CD14-positive monocyte (primary cell): Measurements from ENCODE around the gene TMEM170A. TPM values are rescaled to one million over a fixed set of nuclear protein-coding genes. Genes with fewer than 3 reads are reported as not detected.
A peak's percentile ranks its signal among the peaks of the same experiment; 100 is the strongest.

Source experiments
- DNase-seq, 3 donors: peaks; one replicate each; pipeline ENCODE4 v3.0.0-alpha.2; 2011 to 2022
- H2AFZ ChIP-seq: 2 replicates; pipeline ENCODE4 v1.6.0; 2012; ENCODE audit warnings: mild to moderate bottlenecking, low read depth, low read length, inconsistent platforms; ENCODE audit not compliant: insufficient read depth, poor library complexity, severe bottlenecking
- H3K27ac ChIP-seq, 2 donors: 1 replicate in 1 of 2; 2 replicates in 1 of 2; pipeline ENCODE4 v1.5.1; 2012 to 2013; ENCODE audit warnings: low read length in 2 of 2, control low read depth in 1 of 2, inconsistent platforms in 1 of 2, low read depth in 1 of 2, mild to moderate bottlenecking in 1 of 2
- H3K27me3 ChIP-seq, 2 donors: one replicate each; pipeline versions ENCODE4 v1.6.0 to v1.6.1; 2011 to 2013; ENCODE audit warnings: low read length in 2 of 2; ENCODE audit not compliant: control insufficient read depth in 2 of 2, insufficient read depth in 2 of 2
- H3K36me3 ChIP-seq, 2 donors: replicated peaks in 1 of 2; 1 replicate in 1 of 2; 2 replicates in 1 of 2; pipeline versions ENCODE4 v1.5.1 to v1.6.1; 2012 to 2013; ENCODE audit warnings: low read length in 2 of 2, control low read depth in 1 of 2, inconsistent platforms in 1 of 2, mild to moderate bottlenecking in 1 of 2; ENCODE audit not compliant: insufficient read depth in 2 of 2, control insufficient read depth in 1 of 2
- H3K4me1 ChIP-seq, 2 donors: 1 replicate in 1 of 2; 2 replicates in 1 of 2; pipeline versions ENCODE4 v1.5.1 to v1.6.1; 2012 to 2013; ENCODE audit warnings: low read length in 2 of 2, control low read depth in 1 of 2, inconsistent platforms in 1 of 2, mild to moderate bottlenecking in 1 of 2, moderate library complexity in 1 of 2; ENCODE audit not compliant: insufficient read depth in 2 of 2, control insufficient read depth in 1 of 2
- H3K4me2 ChIP-seq: replicated peaks from 2 replicates; pipeline ENCODE3; 2012; ENCODE audit warnings: low read length, moderate library complexity, mild to moderate bottlenecking; ENCODE audit not compliant: poor library complexity, severe bottlenecking; ENCODE audit errors: extremely low read depth
- H3K4me3 ChIP-seq, 3 experiments: fragments of 200-600 bp in 1 of 3; sonication (generic) in 1 of 3; replicated peaks in 1 of 3; 1 replicate in 2 of 3; 2 replicates in 1 of 3; pipeline ENCODE4 v1.5.1; 2011 to 2013; ENCODE audit warnings: low read length in 3 of 3, mild to moderate bottlenecking in 3 of 3, control low read depth in 2 of 3, low read depth in 2 of 3, inconsistent platforms in 1 of 3, moderate library complexity in 1 of 3
- H3K79me2 ChIP-seq: 2 replicates; pipeline ENCODE4 v1.6.0; 2012; ENCODE audit warnings: mild to moderate bottlenecking, control low read depth, inconsistent platforms, low read length, moderate library complexity; ENCODE audit not compliant: insufficient read depth
- H3K9ac ChIP-seq: 2 replicates; pipeline ENCODE4 v1.6.0; 2017; ENCODE audit warnings: low read length, mild to moderate bottlenecking; ENCODE audit not compliant: insufficient read depth, poor library complexity, severe bottlenecking
- H3K9me3 ChIP-seq, 2 donors: replicated peaks in 1 of 2; 1 replicate in 1 of 2; 2 replicates in 1 of 2; pipeline versions ENCODE4 v1.5.1 to v1.6.1; 2012 to 2013; ENCODE audit warnings: low read length in 2 of 2, control low read depth in 1 of 2; ENCODE audit not compliant: control insufficient read depth in 1 of 2, insufficient read depth in 1 of 2
- H4K20me1 ChIP-seq: 2 replicates; pipeline ENCODE4 v1.6.0; 2012; ENCODE audit warnings: mild to moderate bottlenecking, low read length, control low read depth, moderate library complexity; ENCODE audit not compliant: insufficient read depth
- H3K27ac Mint-ChIP-seq, 7 donors: one replicate each; pipeline ENCODE4 v1.8.0; 2020; ENCODE audit warnings: mild to moderate bottlenecking in 7 of 7, mixed read lengths in 7 of 7, moderate library complexity in 6 of 7, inconsistent platforms in 2 of 7
- H3K27me3 Mint-ChIP-seq, 3 donors: one replicate each; pipeline ENCODE4 v1.8.0; 2021 to 2022; ENCODE audit warnings: low read depth in 3 of 3, mild to moderate bottlenecking in 3 of 3, mixed read lengths in 3 of 3, moderate library complexity in 3 of 3, inconsistent platforms in 1 of 3
- H3K36me3 Mint-ChIP-seq, 2 donors: one replicate each; pipeline ENCODE4 v1.8.0; 2020; ENCODE audit warnings: mixed read lengths in 2 of 2, inconsistent platforms in 1 of 2, mild to moderate bottlenecking in 1 of 2
- H3K4me1 Mint-ChIP-seq: one replicate; pipeline ENCODE4 v1.8.0; 2020; ENCODE audit warnings: mild to moderate bottlenecking, mixed read lengths
- H3K4me3 Mint-ChIP-seq, 2 donors: one replicate each; pipeline ENCODE4 v1.8.0; 2020; ENCODE audit warnings: mild to moderate bottlenecking in 2 of 2, mixed read lengths in 2 of 2, moderate library complexity in 1 of 2
- H3K9me3 Mint-ChIP-seq, 7 donors: one replicate each; pipeline ENCODE4 v1.8.0; 2020 to 2022; ENCODE audit warnings: mixed read lengths in 7 of 7, mild to moderate bottlenecking in 6 of 7, moderate library complexity in 6 of 7, inconsistent platforms in 2 of 7
- WGBS: methylation state at CpG from one replicate; pipeline ENCODE4 v1.1.5; 2013; ENCODE audit warnings: missing lambda C conversion rate; ENCODE audit not compliant: insufficient coverage; 5-methylcytosine and 5-hydroxymethylcytosine counted together
- intact Hi-C, 2 donors: fragments of 100-400 bp; cut with micrococcal nuclease; formaldehyde crosslinking; loops; one replicate each; pipeline versions ENCODE4 v1.15.0 to v1.15.1; 2023
- polyA plus RNA-seq, 3 donors: library from polyadenylated mRNA; depleted of rRNA in 1 of 3; unstranded in 2 of 3; stranded (reverse) in 1 of 3; fragments of 300-500 nt in 2 of 3; fragments of >200 nt in 1 of 3; fragmentation: Illumina TruSeq in 2 of 3; gene quantifications; 1 replicate in 2 of 3; 2 replicates in 1 of 3; pipeline ENCODE4 v1.2.3, GENCODE V29; 2012 to 2021
- TF ChIP-seq, protein P1 (sequence below): fragments of 200-600 bp; IDR thresholded peaks from one replicate; pipeline ENCODE4 v1.8.0; 2022; ENCODE audit warnings: antibody characterized with exemption, mild to moderate bottlenecking

TMEM170A gene
- polyA plus RNA-seq, 3 donors = 17.9 to 31.6 (median 25.4) TPM

DNA sequence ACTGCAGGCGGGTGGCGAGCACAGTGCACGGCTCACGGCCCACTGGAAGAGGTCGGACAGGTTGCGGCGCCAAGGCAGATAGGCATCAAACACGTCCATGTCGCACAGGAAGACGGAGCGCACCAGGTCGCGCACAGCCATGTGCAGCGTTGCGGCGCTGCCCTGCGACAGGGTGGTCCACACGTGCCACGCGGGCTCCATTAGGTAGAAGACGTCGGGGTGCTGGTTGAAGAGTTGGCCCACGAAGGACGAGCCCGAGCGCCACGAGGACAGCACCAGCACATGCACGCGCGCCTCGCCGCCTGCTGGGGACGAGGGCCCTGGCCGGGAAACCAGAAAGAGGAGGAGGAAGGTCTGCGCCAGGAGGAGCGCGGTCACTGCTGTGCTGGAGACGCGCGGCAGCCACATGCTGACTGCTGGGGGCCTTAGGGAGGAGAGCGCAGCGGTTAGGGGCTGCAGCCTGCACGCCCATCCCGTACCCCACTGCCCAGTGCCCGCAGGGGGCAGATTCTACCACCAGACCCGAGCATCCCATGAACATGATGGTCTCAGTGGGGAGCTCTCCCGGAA, 15.0 kb upstream of the TMEM170A start:
- no peak overlapping the region for H3K27ac Mint-ChIP-seq
- H3K36me3 Mint-ChIP-seq = no peaks in the 10 kb centered on the region
- Histone ChIP-seq H3K27ac (no peak overlapping the region), H3K4me2 (no peak overlapping the region), H3K36me3 (no peaks in the 10 kb centered on the region), H3K9ac (no peak overlapping the region), H3K9me3 (no peaks in the 10 kb centered on the region), H3K4me3 (no peak overlapping the region), H3K4me1 (peaks cover 12 to 18% of the 10 kb centered on the region in 2 donors), H3K79me2 (no peaks in the 10 kb centered on the region), H3K27me3 (no peaks in the 10 kb centered on the region), H4K20me1 (no peaks in the 10 kb centered on the region), H2AFZ (no peak overlapping the region)
- 97% methylated on average over 41 of the region's 47 CpGs for WGBS
- H3K27me3 Mint-ChIP-seq = peaks cover 6 to 13% (median 11%) of the 10 kb centered on the region in 3 donors
- no peak for DNase-seq
- TF ChIP-seq, protein P1, sequence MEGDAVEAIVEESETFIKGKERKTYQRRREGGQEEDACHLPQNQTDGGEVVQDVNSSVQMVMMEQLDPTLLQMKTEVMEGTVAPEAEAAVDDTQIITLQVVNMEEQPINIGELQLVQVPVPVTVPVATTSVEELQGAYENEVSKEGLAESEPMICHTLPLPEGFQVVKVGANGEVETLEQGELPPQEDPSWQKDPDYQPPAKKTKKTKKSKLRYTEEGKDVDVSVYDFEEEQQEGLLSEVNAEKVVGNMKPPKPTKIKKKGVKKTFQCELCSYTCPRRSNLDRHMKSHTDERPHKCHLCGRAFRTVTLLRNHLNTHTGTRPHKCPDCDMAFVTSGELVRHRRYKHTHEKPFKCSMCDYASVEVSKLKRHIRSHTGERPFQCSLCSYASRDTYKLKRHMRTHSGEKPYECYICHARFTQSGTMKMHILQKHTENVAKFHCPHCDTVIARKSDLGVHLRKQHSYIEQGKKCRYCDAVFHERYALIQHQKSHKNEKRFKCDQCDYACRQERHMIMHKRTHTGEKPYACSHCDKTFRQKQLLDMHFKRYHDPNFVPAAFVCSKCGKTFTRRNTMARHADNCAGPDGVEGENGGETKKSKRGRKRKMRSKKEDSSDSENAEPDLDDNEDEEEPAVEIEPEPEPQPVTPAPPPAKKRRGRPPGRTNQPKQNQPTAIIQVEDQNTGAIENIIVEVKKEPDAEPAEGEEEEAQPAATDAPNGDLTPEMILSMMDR = no peak
- intact Hi-C loops = no loop called here
- H3K4me1 Mint-ChIP-seq = peaks cover 14% of the 10 kb centered on the region
- H3K9me3 Mint-ChIP-seq = peaks cover 0 to 5% (median 0%) of the 10 kb centered on the region in 7 donors
- H3K4me3 Mint-ChIP-seq = no peak overlapping the region

DNA sequence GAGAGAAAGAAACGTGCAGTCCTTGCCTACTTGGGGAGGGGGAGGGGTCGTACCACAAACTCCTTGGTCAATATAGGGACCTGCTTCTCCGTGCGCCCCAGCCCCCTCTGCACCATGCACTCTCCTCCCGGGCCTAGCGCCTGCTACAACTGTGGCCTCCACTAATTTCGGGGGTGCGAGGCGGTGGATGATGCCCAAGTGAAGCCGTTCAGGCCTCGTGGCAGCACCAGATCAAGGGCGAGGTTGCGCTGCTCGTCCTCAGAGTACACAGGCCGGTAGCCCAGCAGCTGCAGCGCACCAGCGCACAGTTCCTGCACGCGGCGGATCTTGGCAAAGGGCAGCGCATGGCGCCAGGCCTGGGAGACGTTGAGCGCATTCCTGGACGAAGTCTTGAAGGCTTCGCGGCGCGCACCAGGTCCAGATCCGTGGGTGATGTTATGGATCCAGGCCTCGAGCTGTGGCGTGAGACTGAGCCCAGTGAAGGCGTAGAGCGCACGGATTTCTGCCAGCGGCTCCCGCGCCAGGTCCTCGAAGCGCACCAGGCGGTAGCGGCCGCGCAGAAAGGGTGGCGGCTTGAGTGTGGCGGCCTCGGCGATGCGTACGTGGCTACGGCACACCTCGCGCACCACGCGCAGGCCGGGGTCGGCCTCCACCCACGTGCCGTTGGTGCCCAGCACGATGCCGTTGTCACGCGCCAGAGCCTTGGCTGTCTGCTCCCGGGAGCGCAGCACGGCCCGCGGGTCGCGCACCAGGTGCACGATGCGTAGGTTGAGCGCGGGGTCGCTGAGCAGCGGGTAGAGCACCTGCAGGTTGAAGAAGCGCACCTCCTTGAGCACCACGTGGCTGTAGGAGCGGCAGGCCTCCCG, 14.2 kb upstream of the TMEM170A start:
- intact Hi-C loops = no loop called here
- H3K9me3 ChIP-seq = no peaks in the 10 kb centered on the region
- H3K36me3 ChIP-seq = no peaks in the 10 kb centered on the region
- Mint-ChIP-seq H3K4me3 (peak overlapping the region in 1 of 2 donors; percentile 58), H3K9me3 (peaks cover 0 to 5% (median 0%) of the 10 kb centered on the region in 7 donors), H3K4me1 (peaks cover 14% of the 10 kb centered on the region), H3K27me3 (peaks cover 8 to 13% (median 10%) of the 10 kb centered on the region in 3 donors), H3K36me3 (no peaks in the 10 kb centered on the region), H3K27ac (peak overlapping the region in 1 of 7 donors; percentile 66)
- H3K27me3 ChIP-seq = no peaks in the 10 kb centered on the region
- 97% methylated on average over 76 of the region's 80 CpGs for WGBS
- H4K20me1 ChIP-seq = no peaks in the 10 kb centered on the region
- H3K4me3 ChIP-seq = no peak overlapping the region
- H3K4me2 ChIP-seq = no peak overlapping the region
- no peak overlapping the region for H3K9ac ChIP-seq
- DNase-seq = no peak
- H2AFZ ChIP-seq = no peak overlapping the region
- H3K27ac ChIP-seq = no peak overlapping the region
- peaks cover 12 to 18% of the 10 kb centered on the region in 2 donors for H3K4me1 ChIP-seq
- no peaks in the 10 kb centered on the region for H3K79me2 ChIP-seq
- TF ChIP-seq, protein P1 = no peak
